SJCRH30 (cell line): Measurements from ENCODE around the gene RIPK3. TPM values are rescaled to one million over a fixed set of nuclear protein-coding genes. Genes with fewer than 3 reads are reported as not detected.
"Not testable (repeated sequence)": the region's sequence is repeated elsewhere in the genome, so short reads cannot be mapped to it uniquely, and the experiment has no call there.

ENCODE experiments used
- DNase-seq, 2 experiments: peaks; one replicate each; pipeline ENCODE4 v3.0.0-alpha.2; 2015 to 2020
- H3K27ac ChIP-seq: fragments of 250-450 bp; sonication (Bioruptor Pico); 2 replicates; pipeline ENCODE4 v1.5.1; 2020; ENCODE audit warnings: mild to moderate bottlenecking, moderate library complexity
- H3K27me3 ChIP-seq: fragments of 250-450 bp; sonication (Bioruptor Pico); 2 replicates; pipeline ENCODE4 v1.5.1; 2020; ENCODE audit warnings: mild to moderate bottlenecking, moderate library complexity
- H3K36me3 ChIP-seq: fragments of 250-450 bp; sonication (Bioruptor Pico); 2 replicates; pipeline ENCODE4 v1.5.1; 2020; ENCODE audit warnings: mild to moderate bottlenecking, moderate library complexity
- H3K4me1 ChIP-seq: fragments of 250-450 bp; sonication (Bioruptor Pico); 2 replicates; pipeline ENCODE4 v1.5.1; 2020; ENCODE audit warnings: mild to moderate bottlenecking, moderate library complexity
- H3K4me3 ChIP-seq: fragments of 250-450 bp; sonication (Bioruptor Pico); 2 replicates; pipeline ENCODE4 v1.5.1; 2020; ENCODE audit warnings: mild to moderate bottlenecking, moderate library complexity
- H3K9me3 ChIP-seq: fragments of 250-450 bp; sonication (Bioruptor Pico); replicated peaks from 2 replicates; pipeline ENCODE4 v1.5.1; 2020; ENCODE audit warnings: mild to moderate bottlenecking, moderate library complexity
- total RNA-seq: library from RNA; depleted of rRNA; stranded (reverse); fragments of >200 nt; shearing (Covaris generic); gene quantifications from 2 replicates; pipeline ENCODE4 v1.2.3, GENCODE V29; 2014

RIPK3 gene
- total RNA-seq, 1 experiment from 2014 or later: not detected

DNA sequence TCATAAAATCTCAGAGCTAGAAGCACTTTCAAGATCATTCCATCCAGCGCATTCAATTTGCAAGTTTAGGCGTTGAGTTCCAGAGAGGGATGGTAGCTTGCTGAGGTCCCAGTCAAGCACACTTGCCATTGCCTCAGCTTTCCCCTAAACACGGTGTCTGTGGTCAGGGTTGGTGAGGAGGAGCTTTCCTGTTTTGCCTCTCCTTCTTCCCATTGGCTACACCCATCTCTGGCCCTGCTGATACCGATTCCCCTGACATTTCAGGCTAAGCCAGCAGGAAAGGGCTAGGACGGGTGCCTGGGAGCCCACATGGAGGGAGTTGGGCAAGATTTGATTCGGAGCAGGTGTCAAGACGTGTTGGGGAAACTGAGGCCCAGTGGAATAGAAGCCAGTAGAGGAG, 37.3 kb upstream of the RIPK3 start:
- no peak overlapping the region for H3K27ac ChIP-seq
- H3K4me3 ChIP-seq: no peak overlapping the region
- no peaks in the 10 kb centered on the region; the same call in 1 of the 2 replicates for H3K4me1 ChIP-seq
- no peak for DNase-seq
- H3K27me3 ChIP-seq: no peaks in the 10 kb centered on the region
- peaks cover 14% of the 10 kb centered on the region for H3K36me3 ChIP-seq
- no peaks in the 10 kb centered on the region for H3K9me3 ChIP-seq

DNA sequence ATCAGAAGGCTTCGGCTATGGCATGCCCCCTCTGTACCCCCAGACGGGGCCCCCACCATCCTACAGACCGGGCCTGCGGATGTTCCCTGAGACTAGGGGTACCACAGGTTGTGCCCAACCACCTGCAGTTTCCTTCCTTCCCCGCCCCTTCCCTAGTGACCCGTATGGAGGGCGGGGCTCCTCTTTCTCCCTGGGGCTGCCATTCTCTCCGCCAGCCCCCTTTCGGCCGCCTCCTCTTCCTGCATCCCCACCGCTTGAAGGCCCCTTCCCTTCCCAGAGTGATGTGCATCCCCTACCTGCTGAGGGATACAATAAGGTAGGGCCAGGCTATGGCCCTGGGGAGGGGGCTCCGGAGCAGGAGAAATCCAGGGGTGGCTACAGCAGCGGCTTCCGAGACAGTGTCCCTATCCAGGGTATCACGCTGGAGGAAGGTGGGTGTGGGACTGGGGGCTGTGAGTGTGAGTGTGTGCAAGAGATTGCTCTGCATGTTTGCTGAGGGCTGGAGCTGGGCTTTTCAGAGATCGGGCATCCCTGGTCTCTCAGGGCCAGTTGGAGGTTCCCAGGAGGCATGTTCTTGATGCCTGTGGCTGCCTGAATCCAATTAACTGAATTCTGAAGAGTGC, 36.8 kb upstream of the RIPK3 start:
- no peak for DNase-seq
- Histone ChIP-seq H3K4me3 (no peak overlapping the region), H3K27ac (no peak overlapping the region), H3K27me3 (no peaks in the 10 kb centered on the region), H3K36me3 (peaks cover 14% of the 10 kb centered on the region), H3K4me1 (no peaks in the 10 kb centered on the region; the same call in 1 of the 2 replicates), H3K9me3 (no peaks in the 10 kb centered on the region)

DNA sequence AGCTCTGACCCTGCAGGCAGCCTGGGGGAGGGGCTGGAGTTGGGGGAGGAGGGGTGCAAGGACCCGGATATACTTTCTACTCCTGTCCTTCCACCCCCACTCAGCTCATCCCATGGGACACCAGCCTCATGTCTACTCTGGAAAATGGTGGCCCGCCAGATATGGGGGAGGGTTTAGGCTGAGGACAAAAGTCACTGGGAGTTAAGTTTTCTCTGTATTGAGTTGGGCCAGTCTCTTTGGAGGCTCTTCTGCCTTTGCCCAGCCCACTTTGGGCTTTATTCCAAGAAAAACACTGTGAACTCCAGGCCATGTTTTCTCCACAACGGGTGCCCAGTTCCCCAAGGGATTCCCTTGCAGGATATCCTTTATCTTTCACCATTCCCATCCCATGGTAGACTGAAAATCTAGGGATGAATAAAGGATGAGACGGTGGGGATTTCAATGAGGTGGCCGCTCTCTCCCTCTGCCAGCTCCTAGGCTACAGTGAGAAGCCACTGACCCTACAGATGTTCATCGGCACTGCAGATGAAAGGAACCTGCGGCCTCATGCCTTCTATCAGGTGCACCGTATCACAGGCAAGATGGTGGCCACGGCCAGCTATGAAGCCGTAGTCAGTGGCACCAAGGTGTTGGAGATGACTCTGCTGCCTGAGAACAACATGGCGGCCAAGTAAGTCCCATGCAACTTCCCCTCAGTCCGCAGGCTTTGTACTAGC, 33.1 kb upstream of the RIPK3 start:
- no peaks in the 10 kb centered on the region for H3K27me3 ChIP-seq
- peaks cover 14% of the 10 kb centered on the region for H3K36me3 ChIP-seq
- H3K4me3 ChIP-seq: no peak overlapping the region
- DNase-seq: peak; percentile 29 to 54
- no peak overlapping the region for H3K27ac ChIP-seq
- peaks cover 3% of the 10 kb centered on the region for H3K4me1 ChIP-seq
- no peaks in the 10 kb centered on the region for H3K9me3 ChIP-seq

DNA sequence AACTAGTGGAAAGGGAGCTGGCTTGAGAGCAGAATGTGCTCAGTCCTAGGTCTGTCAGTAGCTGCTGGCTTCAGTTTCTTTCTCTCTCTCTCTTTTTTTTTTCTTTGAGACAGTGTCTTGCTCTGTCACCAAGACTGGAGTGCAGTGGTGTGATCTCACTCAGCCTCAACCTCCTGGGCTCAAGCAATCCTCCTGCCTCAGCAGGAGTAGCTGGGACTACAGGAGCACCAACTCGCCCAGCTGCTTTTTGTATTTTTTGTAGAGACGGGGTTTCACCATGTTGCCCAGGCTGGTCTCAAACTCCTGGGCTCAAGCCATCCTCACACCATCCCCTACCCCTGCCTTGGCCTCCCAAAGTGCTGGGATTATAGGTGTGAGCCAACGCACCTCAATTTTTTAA, 31.8 kb upstream of the RIPK3 start:
- H3K27ac ChIP-seq, DNase-seq, H3K4me3 ChIP-seq, H3K9me3 ChIP-seq, H3K36me3 ChIP-seq, H3K4me1 ChIP-seq, H3K27me3 ChIP-seq: not testable (repeated sequence)

DNA sequence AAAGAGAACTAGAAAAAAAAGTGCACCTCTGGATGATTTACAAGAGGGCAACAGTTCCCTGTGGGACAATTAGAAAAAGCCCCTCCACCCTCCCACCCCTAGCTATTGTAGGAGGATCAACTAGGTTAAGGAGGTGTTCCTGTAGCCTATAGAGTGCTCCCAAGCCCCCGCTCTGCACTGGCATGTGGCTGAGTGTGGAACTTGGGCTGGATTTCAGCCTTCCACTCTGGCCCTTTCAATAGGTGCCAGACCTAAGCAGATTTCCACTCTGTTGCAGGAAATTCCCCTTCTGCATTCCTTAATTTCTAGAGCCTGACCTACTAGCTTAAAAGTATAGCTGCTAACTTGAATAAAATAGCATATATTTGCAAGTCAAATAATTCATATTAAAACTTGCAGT, 31.0 kb upstream of the RIPK3 start:
- DNase-seq: no peak
- Histone ChIP-seq H3K4me3 (no peak overlapping the region), H3K9me3 (no peaks in the 10 kb centered on the region), H3K4me1 (peaks cover 3% of the 10 kb centered on the region), H3K27me3 (no peaks in the 10 kb centered on the region), H3K27ac (no peak overlapping the region), H3K36me3 (peaks cover 9% of the 10 kb centered on the region)

- no peaks in the 10 kb centered on the region for H3K27me3 ChIP-seq
- no peak overlapping the region for H3K27ac ChIP-seq
- H3K9me3 ChIP-seq: no peaks in the 10 kb centered on the region
- H3K36me3 ChIP-seq: peaks cover 9% of the 10 kb centered on the region
- DNase-seq: no peak
- no peak overlapping the region for H3K4me3 ChIP-seq
- peaks cover 3% of the 10 kb centered on the region for H3K4me1 ChIP-seq
Measured at GRCh38 chr14:24369907-24370687, 30.3 kb upstream of the RIPK3 start.

GRCh38 chr14:24369463-24369862, 29.7 kb upstream of the RIPK3 start:
- H3K27ac ChIP-seq: no peak overlapping the region
- no peak overlapping the region for H3K4me3 ChIP-seq
- no peaks in the 10 kb centered on the region for H3K9me3 ChIP-seq
- peaks cover 9% of the 10 kb centered on the region for H3K36me3 ChIP-seq
- H3K4me1 ChIP-seq: peaks cover 3% of the 10 kb centered on the region
- no peaks in the 10 kb centered on the region for H3K27me3 ChIP-seq
- no peak for DNase-seq

DNA sequence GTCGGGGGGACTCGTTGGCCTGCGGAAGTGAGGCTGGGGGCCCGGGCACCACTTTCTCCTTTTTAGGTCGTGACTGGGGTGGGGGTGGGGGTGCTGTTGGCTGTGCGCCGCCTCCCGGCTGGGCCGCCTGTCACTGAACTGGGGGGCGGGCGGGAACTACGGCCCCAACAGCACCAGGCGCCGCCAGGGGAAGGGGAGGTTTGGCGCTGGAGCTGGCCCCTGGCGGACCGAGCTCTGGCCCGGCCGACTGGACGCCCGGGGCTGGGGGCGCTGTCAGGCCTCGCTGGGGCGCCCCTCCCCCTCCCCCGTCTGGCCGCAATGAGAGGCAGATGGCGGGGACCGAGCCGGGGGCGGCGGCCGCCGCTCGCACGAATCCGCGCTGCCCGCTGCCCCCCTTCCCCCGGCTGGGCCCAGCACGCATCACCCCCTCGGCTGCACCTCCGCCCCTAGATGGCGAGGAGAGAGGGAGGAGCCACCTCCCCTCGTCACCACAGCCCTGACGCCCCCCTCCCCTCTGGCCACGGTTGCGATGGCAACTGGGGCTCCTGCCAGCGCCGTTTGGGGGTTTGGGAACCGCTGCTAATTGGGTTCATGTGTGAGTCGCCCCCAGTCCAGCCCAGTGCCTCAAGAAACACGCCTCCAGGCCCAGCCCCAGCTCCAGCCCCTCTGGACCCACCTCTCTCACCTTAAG, 28.9 kb upstream of the RIPK3 start:
- Histone ChIP-seq H3K27ac (peak overlapping the region; percentile 67; the same call in 1 of the 2 replicates), H3K27me3 (no peaks in the 10 kb centered on the region), H3K4me3 (peak overlapping the region; percentile 93), H3K4me1 (peaks cover 3% of the 10 kb centered on the region), H3K36me3 (peaks cover 9% of the 10 kb centered on the region), H3K9me3 (no peaks in the 10 kb centered on the region)
- peak; percentile 66 to 70 for DNase-seq

DNA sequence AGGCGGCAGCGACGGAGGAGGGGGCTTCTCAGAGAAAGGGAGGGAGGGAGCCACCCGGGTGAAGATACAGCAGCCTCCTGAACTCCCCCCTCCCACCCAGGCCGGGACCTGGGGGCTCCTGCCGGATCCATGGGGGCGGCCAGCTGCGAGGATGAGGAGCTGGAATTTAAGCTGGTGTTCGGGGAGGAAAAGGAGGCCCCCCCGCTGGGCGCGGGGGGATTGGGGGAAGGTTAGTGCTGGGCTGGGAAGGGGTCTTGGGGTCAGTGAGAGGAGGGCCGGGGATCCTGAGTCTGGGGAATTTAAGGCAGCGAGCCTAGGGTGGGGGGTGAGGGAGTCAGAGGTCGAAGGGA, 28.4 kb upstream of the RIPK3 start:
- H3K27ac ChIP-seq: peak overlapping the region; percentile 67; the same call in 1 of the 2 replicates

GRCh38 chr14:24367514-24368211, 27.9 kb upstream of the RIPK3 start, which contains the start of gene NFATC4:
TSS of gene NFATC4 (plus strand) at chr14:24368184. CDS start at chr14:24368341, 157 bp downstream.
- H3K4me3 ChIP-seq: peak within 1 kb of the TSS; percentile 93
- H3K27ac ChIP-seq: peak within 1 kb of the TSS; percentile 85
- no peaks in the 10 kb centered on the region for H3K27me3 ChIP-seq
- H3K9me3 ChIP-seq: no peaks in the 10 kb centered on the region
- peak; percentile 93 to 97 for DNase-seq
- H3K36me3 ChIP-seq: no peaks in the 10 kb centered on the region; the same call in 1 of the 2 replicates
- H3K4me1 ChIP-seq: peaks cover 3% of the 10 kb centered on the region

More for the DNA sequence above, 28.4 kb upstream of the RIPK3 start:
- H3K9me3 ChIP-seq: no peaks in the 10 kb centered on the region
- peaks cover 4% of the 10 kb centered on the region for H3K36me3 ChIP-seq
- H3K4me1 ChIP-seq: peaks cover 3% of the 10 kb centered on the region
- no peaks in the 10 kb centered on the region for H3K27me3 ChIP-seq
- peak in 1 of 2 experiments; percentile 38 for DNase-seq
- peak overlapping the region; percentile 93 for H3K4me3 ChIP-seq

GRCh38 chr14:24366721-24367513, 27.1 kb upstream of the RIPK3 start:
- peaks cover 3% of the 10 kb centered on the region for H3K4me1 ChIP-seq
- H3K9me3 ChIP-seq: no peaks in the 10 kb centered on the region
- peak overlapping the region; percentile 93 for H3K4me3 ChIP-seq
- peak overlapping the region; percentile 85 for H3K27ac ChIP-seq
- DNase-seq: peak; percentile 94 to 98
- no peaks in the 10 kb centered on the region; the same call in 1 of the 2 replicates for H3K36me3 ChIP-seq
- no peaks in the 10 kb centered on the region for H3K27me3 ChIP-seq

- H3K9me3 ChIP-seq: no peaks in the 10 kb centered on the region
- DNase-seq: no peak
- H3K27me3 ChIP-seq: no peaks in the 10 kb centered on the region
- peak overlapping the region; percentile 85 for H3K27ac ChIP-seq
- no peaks in the 10 kb centered on the region; the same call in 1 of the 2 replicates for H3K36me3 ChIP-seq
- peaks cover 3% of the 10 kb centered on the region for H3K4me1 ChIP-seq
- peak overlapping the region; percentile 93 for H3K4me3 ChIP-seq
Measured at GRCh38 chr14:24366413-24366720, 26.6 kb upstream of the RIPK3 start.

DNA sequence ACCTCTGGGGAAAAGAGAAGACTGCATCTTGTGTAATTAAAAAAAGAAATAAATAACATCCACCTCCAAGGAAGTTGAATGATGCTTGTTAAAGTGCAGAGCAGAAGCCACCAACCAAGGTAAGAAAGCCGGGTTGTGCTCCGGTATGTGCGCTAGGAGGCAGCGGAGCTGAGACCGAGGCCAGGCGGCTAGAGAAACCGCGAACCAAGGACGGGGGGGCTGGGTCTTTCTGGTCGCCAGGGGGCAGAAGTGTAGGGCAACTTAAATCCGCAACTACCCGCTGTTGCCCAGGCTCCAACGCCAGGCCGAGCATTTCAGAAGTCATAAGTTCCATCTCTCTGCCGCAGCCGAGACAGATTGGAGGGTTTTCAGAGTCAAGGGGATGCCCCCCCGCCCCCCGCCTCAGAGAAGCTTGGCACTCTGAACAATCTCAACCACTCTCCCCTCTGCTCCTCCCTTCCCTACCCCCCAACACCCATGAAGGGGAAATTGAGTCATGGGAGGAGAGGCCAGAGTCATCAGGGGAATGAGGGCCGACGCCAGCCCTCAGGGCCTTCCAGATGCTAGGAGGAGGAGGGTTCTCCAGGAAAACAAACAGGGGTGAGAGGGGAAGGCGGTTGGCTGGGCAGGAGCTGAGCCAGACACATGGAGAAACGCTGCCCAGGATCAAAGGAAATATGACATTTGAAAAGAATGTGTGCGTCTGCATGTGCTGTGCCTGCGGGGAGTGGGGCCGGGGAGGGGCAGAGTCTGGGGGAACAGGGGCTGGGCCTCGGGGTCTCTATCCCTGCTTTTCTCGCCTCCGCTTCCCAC, 26.0 kb upstream of the RIPK3 start:
- H3K27ac ChIP-seq: peak overlapping the region; percentile 85; the same call in 1 of the 2 replicates
- peak; percentile 87 to 94 for DNase-seq
- peaks cover 3% of the 10 kb centered on the region for H3K4me1 ChIP-seq
- no peaks in the 10 kb centered on the region for H3K9me3 ChIP-seq
- H3K27me3 ChIP-seq: no peaks in the 10 kb centered on the region
- H3K4me3 ChIP-seq: peak overlapping the region; percentile 93
- no peaks in the 10 kb centered on the region for H3K36me3 ChIP-seq
